ENCODE data around the gene CACNA2D4. TPM values are rescaled to one million over a fixed set of nuclear protein-coding genes. Genes with fewer than 3 reads are reported as not detected.

Gene CACNA2D4
- total RNA-seq, 1 donor from 2014 or later: 0.30 TPM

- no peak for DNase-seq (ENCODE audit: low spot score)
- no peak overlapping the region for H3K4me3 Mint-ChIP-seq (ENCODE audit: unreplicated experiment)
Observed at GRCh38 chr12:1907652-1908611, 10.5 kb downstream of the CACNA2D4 start.

GRCh38 chr12:1906579-1906978 is 11.9 kb downstream of the CACNA2D4 start:
- no peak for DNase-seq (ENCODE audit: low spot score)
- H3K9me3 Mint-ChIP-seq (ENCODE audit: low read depth): peaks cover 47% of the 10 kb centered on the region
- peaks cover 15% of the 10 kb centered on the region for H3K27me3 Mint-ChIP-seq (ENCODE audit: low read depth)
- no peaks in the 10 kb centered on the region for H3K4me1 Mint-ChIP-seq (ENCODE audit: low read depth)
- TF ChIP-seq, protein P1, sequence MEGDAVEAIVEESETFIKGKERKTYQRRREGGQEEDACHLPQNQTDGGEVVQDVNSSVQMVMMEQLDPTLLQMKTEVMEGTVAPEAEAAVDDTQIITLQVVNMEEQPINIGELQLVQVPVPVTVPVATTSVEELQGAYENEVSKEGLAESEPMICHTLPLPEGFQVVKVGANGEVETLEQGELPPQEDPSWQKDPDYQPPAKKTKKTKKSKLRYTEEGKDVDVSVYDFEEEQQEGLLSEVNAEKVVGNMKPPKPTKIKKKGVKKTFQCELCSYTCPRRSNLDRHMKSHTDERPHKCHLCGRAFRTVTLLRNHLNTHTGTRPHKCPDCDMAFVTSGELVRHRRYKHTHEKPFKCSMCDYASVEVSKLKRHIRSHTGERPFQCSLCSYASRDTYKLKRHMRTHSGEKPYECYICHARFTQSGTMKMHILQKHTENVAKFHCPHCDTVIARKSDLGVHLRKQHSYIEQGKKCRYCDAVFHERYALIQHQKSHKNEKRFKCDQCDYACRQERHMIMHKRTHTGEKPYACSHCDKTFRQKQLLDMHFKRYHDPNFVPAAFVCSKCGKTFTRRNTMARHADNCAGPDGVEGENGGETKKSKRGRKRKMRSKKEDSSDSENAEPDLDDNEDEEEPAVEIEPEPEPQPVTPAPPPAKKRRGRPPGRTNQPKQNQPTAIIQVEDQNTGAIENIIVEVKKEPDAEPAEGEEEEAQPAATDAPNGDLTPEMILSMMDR (IDR thresholded peaks at IDR 0.05): no peak
- H3K27ac Mint-ChIP-seq (ENCODE audit: unreplicated experiment): no peak overlapping the region
- H3K36me3 Mint-ChIP-seq (ENCODE audit: low read depth): peaks cover 15% of the 10 kb centered on the region
- H3K4me3 Mint-ChIP-seq (ENCODE audit: unreplicated experiment): no peak overlapping the region

More at GRCh38 chr12:1907652-1908611, 10.5 kb downstream of the CACNA2D4 start:
- Mint-ChIP-seq H3K27ac (ENCODE audit: unreplicated experiment) (no peak overlapping the region), H3K9me3 (ENCODE audit: low read depth) (peaks cover 34% of the 10 kb centered on the region), H3K36me3 (ENCODE audit: low read depth) (peaks cover 7% of the 10 kb centered on the region), H3K27me3 (ENCODE audit: low read depth) (peaks cover 6% of the 10 kb centered on the region), H3K4me1 (ENCODE audit: low read depth) (no peaks in the 10 kb centered on the region)
- TF ChIP-seq, protein P1 (IDR thresholded peaks at IDR 0.05): no peak

DNA sequence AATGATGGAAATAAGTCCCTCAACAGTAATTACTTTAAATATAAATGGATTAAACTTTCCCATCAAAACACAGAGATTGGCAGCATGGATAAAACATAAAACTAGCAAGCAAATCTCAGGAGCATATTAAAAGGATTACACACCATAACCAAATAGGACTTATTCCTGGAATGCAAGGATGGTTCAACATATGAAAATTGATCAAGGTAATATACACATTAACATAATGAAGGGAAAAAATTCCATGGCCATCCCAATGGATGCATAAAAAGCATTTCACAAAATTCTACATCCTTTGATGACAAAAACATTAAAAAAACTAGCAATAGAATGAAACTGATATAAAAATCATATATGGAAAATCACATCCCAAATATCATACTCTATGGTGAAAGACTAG is 13.6 kb downstream of the CACNA2D4 start:
- DNase-seq (ENCODE audit: low spot score): no peak
- H3K27ac Mint-ChIP-seq (ENCODE audit: unreplicated experiment): no peak overlapping the region
- peaks cover 22% of the 10 kb centered on the region for H3K27me3 Mint-ChIP-seq (ENCODE audit: low read depth)
- H3K9me3 Mint-ChIP-seq (ENCODE audit: low read depth): peaks cover 58% of the 10 kb centered on the region
- no peaks in the 10 kb centered on the region for H3K4me1 Mint-ChIP-seq (ENCODE audit: low read depth)
- TF ChIP-seq, protein P1 (IDR thresholded peaks at IDR 0.05): no peak
- peaks cover 18% of the 10 kb centered on the region for H3K36me3 Mint-ChIP-seq (ENCODE audit: low read depth)
- H3K4me3 Mint-ChIP-seq (ENCODE audit: unreplicated experiment): no peak overlapping the region

- H3K27ac Mint-ChIP-seq (ENCODE audit: unreplicated experiment): no peak overlapping the region
Observed at GRCh38 chr12:1896964-1897363, 21.5 kb downstream of the CACNA2D4 start.

DNA sequence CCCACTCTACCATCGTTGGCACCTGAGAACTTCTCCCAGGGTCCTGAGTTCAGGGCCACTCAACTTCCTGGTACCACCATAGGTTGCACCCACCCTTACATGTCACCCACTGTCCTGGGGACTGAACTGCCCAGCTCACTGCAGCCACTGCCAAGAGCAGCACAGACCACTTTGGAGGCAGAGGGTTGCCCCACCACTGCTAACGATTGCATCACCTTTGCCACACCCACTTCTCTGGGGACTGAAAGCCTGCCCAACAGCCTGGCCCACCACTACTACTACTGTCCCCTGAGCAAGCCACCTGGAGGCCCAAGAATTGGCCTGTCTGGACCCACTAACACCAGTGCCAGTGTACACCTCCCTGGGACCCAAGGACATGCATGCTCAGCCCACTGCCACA is 27.6 kb downstream of the CACNA2D4 start:
- Mint-ChIP-seq H3K36me3 (ENCODE audit: low read depth) (peaks cover 14% of the 10 kb centered on the region), H3K9me3 (ENCODE audit: low read depth) (peaks cover 52% of the 10 kb centered on the region), H3K4me1 (ENCODE audit: low read depth) (no peaks in the 10 kb centered on the region), H3K27ac (ENCODE audit: unreplicated experiment) (no peak overlapping the region), H3K4me3 (ENCODE audit: unreplicated experiment) (no peak overlapping the region), H3K27me3 (ENCODE audit: low read depth) (peaks cover 54% of the 10 kb centered on the region)
- no peak for DNase-seq (ENCODE audit: low spot score)
- TF ChIP-seq, protein P1 (IDR thresholded peaks at IDR 0.05): no peak

More at GRCh38 chr12:1896964-1897363, 21.5 kb downstream of the CACNA2D4 start:
- DNase-seq (ENCODE audit: low spot score): no peak
- H3K4me1 Mint-ChIP-seq (ENCODE audit: low read depth): no peaks in the 10 kb centered on the region
- H3K36me3 Mint-ChIP-seq (ENCODE audit: low read depth): peaks cover 20% of the 10 kb centered on the region
- peaks cover 53% of the 10 kb centered on the region for H3K9me3 Mint-ChIP-seq (ENCODE audit: low read depth)
- peaks cover 60% of the 10 kb centered on the region for H3K27me3 Mint-ChIP-seq (ENCODE audit: low read depth)
- H3K4me3 Mint-ChIP-seq (ENCODE audit: unreplicated experiment): no peak overlapping the region
- TF ChIP-seq, protein P1 (IDR thresholded peaks at IDR 0.05): no peak
